AG09319 (cell line): ENCODE results near the gene SUGP1.

Source experiments
- DNase-seq: peaks from one replicate; pipeline ENCODE4 v3.0.0-alpha.2; 2010; ENCODE audit warnings: low read depth; ENCODE audit errors: extremely low read depth
- TF ChIP-seq, protein P1 (sequence below): IDR thresholded peaks from 2 replicates; pipeline ENCODE4 v1.5.1; 2011; ENCODE audit warnings: low read depth, mild to moderate bottlenecking, inconsistent platforms, low read length, moderate library complexity

Gene SUGP1

GRCh38 chr19:19234220-19234816 lies 86.0 kb downstream of the SUGP1 start:
- TF ChIP-seq, protein P1, sequence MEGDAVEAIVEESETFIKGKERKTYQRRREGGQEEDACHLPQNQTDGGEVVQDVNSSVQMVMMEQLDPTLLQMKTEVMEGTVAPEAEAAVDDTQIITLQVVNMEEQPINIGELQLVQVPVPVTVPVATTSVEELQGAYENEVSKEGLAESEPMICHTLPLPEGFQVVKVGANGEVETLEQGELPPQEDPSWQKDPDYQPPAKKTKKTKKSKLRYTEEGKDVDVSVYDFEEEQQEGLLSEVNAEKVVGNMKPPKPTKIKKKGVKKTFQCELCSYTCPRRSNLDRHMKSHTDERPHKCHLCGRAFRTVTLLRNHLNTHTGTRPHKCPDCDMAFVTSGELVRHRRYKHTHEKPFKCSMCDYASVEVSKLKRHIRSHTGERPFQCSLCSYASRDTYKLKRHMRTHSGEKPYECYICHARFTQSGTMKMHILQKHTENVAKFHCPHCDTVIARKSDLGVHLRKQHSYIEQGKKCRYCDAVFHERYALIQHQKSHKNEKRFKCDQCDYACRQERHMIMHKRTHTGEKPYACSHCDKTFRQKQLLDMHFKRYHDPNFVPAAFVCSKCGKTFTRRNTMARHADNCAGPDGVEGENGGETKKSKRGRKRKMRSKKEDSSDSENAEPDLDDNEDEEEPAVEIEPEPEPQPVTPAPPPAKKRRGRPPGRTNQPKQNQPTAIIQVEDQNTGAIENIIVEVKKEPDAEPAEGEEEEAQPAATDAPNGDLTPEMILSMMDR, result no peak
- DNase-seq, result no peak

- no peak for DNase-seq
- TF ChIP-seq, protein P1, result no peak
Measured at GRCh38 chr19:19232261-19232721, 88.0 kb downstream of the SUGP1 start.

GRCh38 chr19:19230999-19231398 lies 89.3 kb downstream of the SUGP1 start:
- TF ChIP-seq, protein P1, result no peak
- no peak for DNase-seq

GRCh38 chr19:19229701-19230100 lies 90.6 kb downstream of the SUGP1 start:
- TF ChIP-seq, protein P1, result no peak
- no peak for DNase-seq

GRCh38 chr19:19227217-19227616 lies 93.1 kb downstream of the SUGP1 start:
- DNase-seq, result no peak
- TF ChIP-seq, protein P1, result no peak

DNA sequence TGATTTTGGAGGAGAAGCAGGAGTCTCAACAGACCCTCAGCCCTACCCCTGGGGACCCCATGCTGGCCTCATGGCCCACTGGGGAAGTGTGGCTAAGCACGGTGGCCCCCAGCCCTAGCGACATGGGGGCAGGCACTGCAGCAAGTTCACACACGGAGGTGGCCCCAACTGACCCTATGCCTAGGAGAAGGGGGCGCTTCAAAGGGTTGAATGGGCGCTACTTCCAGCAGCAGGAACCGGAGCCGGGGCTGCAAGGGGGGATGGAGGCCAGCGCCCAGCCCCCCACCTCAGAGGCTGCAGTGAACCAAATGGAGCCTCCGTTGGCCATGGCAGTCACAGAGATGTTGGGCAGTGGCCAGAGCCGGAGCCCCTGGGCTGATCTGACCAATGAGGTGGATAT lies 93.6 kb downstream of the SUGP1 start:
- TF ChIP-seq, protein P1, result no peak

GRCh38 chr19:19226204-19226603 lies 94.1 kb downstream of the SUGP1 start:
- no peak for DNase-seq
- TF ChIP-seq, protein P1, result no peak

More for the DNA sequence above, 93.6 kb downstream of the SUGP1 start:
- DNase-seq, result no peak
